A673 (cell line): ENCODE results near the gene HECW1. TPM values are rescaled to one million over a fixed set of nuclear protein-coding genes. Genes with fewer than 3 reads are reported as not detected.

Source experiments
- BruUV-seq: library from RNA; stranded (reverse); fragments of 400-500 nt; replicated peaks from 2 replicates; lab custom pipeline; 2021; lab: Mats Ljungman, UMichigan
- CTCF ChIA-PET: fragments of 300-600 bp; sonication (Branson Sonifier 250); formaldehyde crosslinking; loops from one replicate; lab custom pipeline; 2022; ENCODE audit warnings: antibody characterized with exemption; lab: Charles Lee
- POLR2A ChIA-PET: fragments of 300-600 bp; sonication (Branson Sonifier 250); formaldehyde crosslinking; loops from one replicate; lab custom pipeline; 2022; ENCODE audit warnings: antibody characterized with exemption; ENCODE audit not compliant: low non-redundant PET; lab: Charles Lee
- DNase-seq: peaks from one replicate; pipeline ENCODE4 v3.0.0-alpha.2; 2015; ENCODE audit warnings: low spot score
- H3K27ac ChIP-seq: fragments of 200-600 bp; sonication (generic); 2 replicates; pipeline ENCODE4 v1.5.1; 2016; ENCODE audit warnings: mixed run types, low read depth, mild to moderate bottlenecking, mixed read lengths, antibody characterized with exemption, low read length; ENCODE audit not compliant: poor library complexity, severe bottlenecking
- H3K27me3 ChIP-seq: fragments of 200-600 bp; sonication (generic); replicated peaks from 2 replicates; pipeline ENCODE4 v1.6.1; 2017; ENCODE audit warnings: mixed run types, low read depth, mild to moderate bottlenecking, mixed read lengths, antibody characterized with exemption, low read length; ENCODE audit not compliant: insufficient read depth, poor library complexity
- H3K36me3 ChIP-seq: fragments of 200-600 bp; sonication (generic); 2 replicates; pipeline ENCODE4 v1.6.1; 2016; ENCODE audit warnings: mixed run types, mild to moderate bottlenecking, mixed read lengths, antibody characterized with exemption, low read length; ENCODE audit not compliant: insufficient read depth, poor library complexity, severe bottlenecking
- H3K4me1 ChIP-seq: fragments of 200-600 bp; sonication (generic); 2 replicates; pipeline ENCODE4 v1.6.1; 2017; ENCODE audit warnings: mixed run types, mild to moderate bottlenecking, mixed read lengths, antibody characterized with exemption, low read length; ENCODE audit not compliant: insufficient read depth, poor library complexity, severe bottlenecking
- H3K4me3 ChIP-seq: fragments of 200-600 bp; sonication (generic); 2 replicates; pipeline ENCODE4 v1.5.1; 2016; ENCODE audit warnings: low read depth, mixed run types, mild to moderate bottlenecking, mixed read lengths, low read length; ENCODE audit not compliant: poor library complexity, severe bottlenecking
- H3K9me3 ChIP-seq: fragments of 200-600 bp; sonication (generic); 2 replicates; pipeline ENCODE4 v1.6.1; 2016; ENCODE audit warnings: mixed run types, low read depth, mild to moderate bottlenecking, mixed read lengths, antibody characterized with exemption, low read length; ENCODE audit not compliant: poor library complexity, severe bottlenecking
- EZH2 ChIP-seq: fragments of 200-600 bp; sonication (generic); IDR thresholded peaks from 2 replicates; pipeline ENCODE4 v1.6.1; 2017; ENCODE audit warnings: borderline replicate concordance, low read depth, mild to moderate bottlenecking, mixed read lengths, antibody characterized with exemption, low read length; ENCODE audit not compliant: poor library complexity, severe bottlenecking
- intact Hi-C: fragments of 100-400 bp; cut with micrococcal nuclease; formaldehyde crosslinking; loops from one replicate; pipeline ENCODE4 v1.10.0; 2022; ENCODE audit not compliant: unreplicated experiment
- total RNA-seq: library from RNA; stranded (reverse); gene quantifications from 2 replicates; pipeline ENCODE4 v1.2.3, GENCODE V29; 2021
- TF ChIP-seq, protein P1 (sequence below): fragments of 300-800, 200-600 bp; sonication (generic); conservative IDR thresholded peaks from 2 replicates; pipeline ENCODE4 v1.5.1; 2017; ENCODE audit warnings: low read depth, mild to moderate bottlenecking, antibody characterized with exemption, low read length, moderate library complexity, mixed read lengths

Gene HECW1
- total RNA-seq, 1 experiment from 2014 or later: 0.39 TPM

DNA sequence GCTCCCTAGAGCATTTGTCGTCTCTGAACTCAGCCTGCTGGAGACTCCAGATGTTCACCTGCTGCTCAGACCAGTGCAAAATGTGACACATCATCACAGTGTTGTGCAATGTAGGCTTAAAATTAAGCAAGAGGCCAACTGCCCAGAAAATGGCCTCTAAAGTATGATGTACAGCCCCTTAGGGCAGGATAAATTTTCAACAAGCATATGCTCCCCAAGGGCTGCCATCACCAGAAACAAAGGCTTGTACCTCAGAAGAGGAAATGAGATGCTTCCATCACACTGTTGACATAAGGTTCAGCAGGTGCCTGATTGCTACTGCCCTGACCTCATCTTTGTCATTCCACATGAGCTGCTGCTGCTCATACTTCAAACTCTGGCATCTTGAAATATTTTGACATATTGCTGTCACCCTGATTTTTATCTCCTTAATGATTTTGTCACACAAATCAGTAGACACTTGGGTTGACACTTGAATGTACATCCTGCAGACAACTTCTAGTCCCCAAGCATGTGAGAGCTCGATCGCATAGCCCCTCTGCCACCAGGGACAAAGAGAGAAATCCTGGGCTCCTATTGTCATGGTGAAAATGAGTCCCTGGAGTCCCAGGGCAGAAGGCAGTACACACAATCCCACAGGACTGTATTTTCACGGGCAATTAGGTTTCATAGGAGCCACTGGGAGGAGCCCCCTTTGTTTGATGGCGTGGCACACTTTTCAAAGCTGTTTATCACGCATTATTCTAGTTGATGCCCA, 250.8 kb downstream of the HECW1 start:
- H3K4me3 ChIP-seq: no peak overlapping the region
- ChIA-PET CTCF (no interaction called here), POLR2A (no interaction called here)
- no peaks in the 10 kb centered on the region for H3K27me3 ChIP-seq
- H3K36me3 ChIP-seq: no peaks in the 10 kb centered on the region
- H3K27ac ChIP-seq: no peak overlapping the region
- no peak for TF ChIP-seq EZH2
- TF ChIP-seq, protein P1, sequence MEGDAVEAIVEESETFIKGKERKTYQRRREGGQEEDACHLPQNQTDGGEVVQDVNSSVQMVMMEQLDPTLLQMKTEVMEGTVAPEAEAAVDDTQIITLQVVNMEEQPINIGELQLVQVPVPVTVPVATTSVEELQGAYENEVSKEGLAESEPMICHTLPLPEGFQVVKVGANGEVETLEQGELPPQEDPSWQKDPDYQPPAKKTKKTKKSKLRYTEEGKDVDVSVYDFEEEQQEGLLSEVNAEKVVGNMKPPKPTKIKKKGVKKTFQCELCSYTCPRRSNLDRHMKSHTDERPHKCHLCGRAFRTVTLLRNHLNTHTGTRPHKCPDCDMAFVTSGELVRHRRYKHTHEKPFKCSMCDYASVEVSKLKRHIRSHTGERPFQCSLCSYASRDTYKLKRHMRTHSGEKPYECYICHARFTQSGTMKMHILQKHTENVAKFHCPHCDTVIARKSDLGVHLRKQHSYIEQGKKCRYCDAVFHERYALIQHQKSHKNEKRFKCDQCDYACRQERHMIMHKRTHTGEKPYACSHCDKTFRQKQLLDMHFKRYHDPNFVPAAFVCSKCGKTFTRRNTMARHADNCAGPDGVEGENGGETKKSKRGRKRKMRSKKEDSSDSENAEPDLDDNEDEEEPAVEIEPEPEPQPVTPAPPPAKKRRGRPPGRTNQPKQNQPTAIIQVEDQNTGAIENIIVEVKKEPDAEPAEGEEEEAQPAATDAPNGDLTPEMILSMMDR: no peak
- intact Hi-C loops: no loop called here
- peak; percentile 48 for DNase-seq
- peaks cover 11% of the 10 kb centered on the region for H3K4me1 ChIP-seq
- no TSS peak for BruUV-seq
- H3K9me3 ChIP-seq: no peaks in the 10 kb centered on the region

DNA sequence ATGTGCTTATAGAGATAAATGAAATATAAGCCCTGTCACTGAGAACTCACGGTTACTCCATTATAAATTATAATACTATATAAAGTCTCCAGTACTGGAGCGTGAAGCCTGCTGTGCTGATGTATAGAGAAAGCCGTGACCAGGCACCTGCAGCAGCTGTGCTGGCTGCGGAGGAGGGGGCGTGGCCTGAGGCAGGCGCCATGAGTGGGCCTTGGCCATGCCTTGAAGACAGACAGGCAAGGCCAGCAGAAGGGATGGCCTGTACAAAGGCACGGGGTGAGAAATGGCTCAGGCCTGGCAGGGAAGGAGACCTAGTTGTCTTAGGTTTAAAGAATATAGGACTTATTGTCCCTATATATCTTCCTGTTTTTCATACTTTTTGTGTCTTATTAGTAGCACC, 251.9 kb downstream of the HECW1 start:
- Histone ChIP-seq H3K4me3 (no peak overlapping the region), H3K9me3 (no peaks in the 10 kb centered on the region), H3K4me1 (peaks cover 11% of the 10 kb centered on the region), H3K27ac (no peak overlapping the region), H3K36me3 (no peaks in the 10 kb centered on the region), H3K27me3 (no peaks in the 10 kb centered on the region)
- TF ChIP-seq EZH2: no peak
- TF ChIP-seq, protein P1: no peak
- CTCF ChIA-PET: no interaction called here
- no peak for DNase-seq
- intact Hi-C loops: no loop called here
- POLR2A ChIA-PET: no interaction called here
- no TSS peak for BruUV-seq

DNA sequence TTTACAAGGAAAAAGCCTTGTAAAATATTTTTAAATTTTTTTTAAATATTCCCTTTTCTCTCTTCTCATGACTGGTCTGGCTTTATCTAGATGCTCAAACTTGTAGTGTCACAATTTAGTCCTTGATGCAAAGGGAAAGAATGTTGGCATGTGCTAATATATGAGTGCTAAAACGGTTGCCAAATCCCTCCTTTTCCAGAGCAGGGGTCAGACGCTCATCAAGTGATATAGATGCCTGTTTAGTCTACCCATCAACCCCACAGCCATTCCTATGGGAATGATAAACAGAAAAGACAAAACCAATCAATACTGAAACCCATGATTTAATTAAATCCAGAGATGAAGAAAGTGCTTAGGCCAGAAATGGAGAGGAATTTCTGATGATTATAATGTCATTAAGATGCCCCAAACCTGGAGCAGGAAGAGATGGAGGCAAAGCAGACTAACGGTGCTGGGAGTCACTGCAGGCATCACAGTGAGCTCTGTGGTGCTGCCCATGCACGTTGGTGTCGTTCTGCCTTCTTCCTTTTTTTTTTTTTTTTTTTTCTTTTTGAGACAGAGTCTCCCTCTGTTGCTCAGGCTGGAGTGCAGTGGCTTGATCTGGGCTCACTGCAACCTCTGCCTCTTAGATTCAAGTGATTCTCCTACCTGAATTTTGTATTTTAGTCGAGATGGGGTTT, 260.4 kb downstream of the HECW1 start:
- ChIA-PET POLR2A (no interaction called here), CTCF (no interaction called here)
- Histone ChIP-seq H3K4me3 (no peak overlapping the region), H3K27ac (no peak overlapping the region), H3K36me3 (no peaks in the 10 kb centered on the region), H3K27me3 (no peaks in the 10 kb centered on the region), H3K4me1 (no peaks in the 10 kb centered on the region), H3K9me3 (no peaks in the 10 kb centered on the region)
- intact Hi-C loops: no loop called here
- no peak for DNase-seq
- TF ChIP-seq, protein P1: no peak
- no peak for TF ChIP-seq EZH2
- BruUV-seq: no TSS peak
